ENCODE measurements around the gene ARHGEF2. TPM values are rescaled to one million over a fixed set of nuclear protein-coding genes. Genes with fewer than 3 reads are reported as not detected.

ARHGEF2 gene
- total and polyA plus RNA-seq, 2 of the 13 experiments (the other 11 are each of a cell fraction or from before 2014, with no cell fraction given): 16.1 to 32.1 TPM

- TF ChIP-seq, protein P1, sequence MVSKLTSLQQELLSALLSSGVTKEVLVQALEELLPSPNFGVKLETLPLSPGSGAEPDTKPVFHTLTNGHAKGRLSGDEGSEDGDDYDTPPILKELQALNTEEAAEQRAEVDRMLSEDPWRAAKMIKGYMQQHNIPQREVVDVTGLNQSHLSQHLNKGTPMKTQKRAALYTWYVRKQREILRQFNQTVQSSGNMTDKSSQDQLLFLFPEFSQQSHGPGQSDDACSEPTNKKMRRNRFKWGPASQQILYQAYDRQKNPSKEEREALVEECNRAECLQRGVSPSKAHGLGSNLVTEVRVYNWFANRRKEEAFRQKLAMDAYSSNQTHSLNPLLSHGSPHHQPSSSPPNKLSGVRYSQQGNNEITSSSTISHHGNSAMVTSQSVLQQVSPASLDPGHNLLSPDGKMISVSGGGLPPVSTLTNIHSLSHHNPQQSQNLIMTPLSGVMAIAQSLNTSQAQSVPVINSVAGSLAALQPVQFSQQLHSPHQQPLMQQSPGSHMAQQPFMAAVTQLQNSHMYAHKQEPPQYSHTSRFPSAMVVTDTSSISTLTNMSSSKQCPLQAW (CRISPR knock-in tag; IDR thresholded peaks at IDR 0.05): peak; percentile 69
- TF ChIP-seq, protein P2, sequence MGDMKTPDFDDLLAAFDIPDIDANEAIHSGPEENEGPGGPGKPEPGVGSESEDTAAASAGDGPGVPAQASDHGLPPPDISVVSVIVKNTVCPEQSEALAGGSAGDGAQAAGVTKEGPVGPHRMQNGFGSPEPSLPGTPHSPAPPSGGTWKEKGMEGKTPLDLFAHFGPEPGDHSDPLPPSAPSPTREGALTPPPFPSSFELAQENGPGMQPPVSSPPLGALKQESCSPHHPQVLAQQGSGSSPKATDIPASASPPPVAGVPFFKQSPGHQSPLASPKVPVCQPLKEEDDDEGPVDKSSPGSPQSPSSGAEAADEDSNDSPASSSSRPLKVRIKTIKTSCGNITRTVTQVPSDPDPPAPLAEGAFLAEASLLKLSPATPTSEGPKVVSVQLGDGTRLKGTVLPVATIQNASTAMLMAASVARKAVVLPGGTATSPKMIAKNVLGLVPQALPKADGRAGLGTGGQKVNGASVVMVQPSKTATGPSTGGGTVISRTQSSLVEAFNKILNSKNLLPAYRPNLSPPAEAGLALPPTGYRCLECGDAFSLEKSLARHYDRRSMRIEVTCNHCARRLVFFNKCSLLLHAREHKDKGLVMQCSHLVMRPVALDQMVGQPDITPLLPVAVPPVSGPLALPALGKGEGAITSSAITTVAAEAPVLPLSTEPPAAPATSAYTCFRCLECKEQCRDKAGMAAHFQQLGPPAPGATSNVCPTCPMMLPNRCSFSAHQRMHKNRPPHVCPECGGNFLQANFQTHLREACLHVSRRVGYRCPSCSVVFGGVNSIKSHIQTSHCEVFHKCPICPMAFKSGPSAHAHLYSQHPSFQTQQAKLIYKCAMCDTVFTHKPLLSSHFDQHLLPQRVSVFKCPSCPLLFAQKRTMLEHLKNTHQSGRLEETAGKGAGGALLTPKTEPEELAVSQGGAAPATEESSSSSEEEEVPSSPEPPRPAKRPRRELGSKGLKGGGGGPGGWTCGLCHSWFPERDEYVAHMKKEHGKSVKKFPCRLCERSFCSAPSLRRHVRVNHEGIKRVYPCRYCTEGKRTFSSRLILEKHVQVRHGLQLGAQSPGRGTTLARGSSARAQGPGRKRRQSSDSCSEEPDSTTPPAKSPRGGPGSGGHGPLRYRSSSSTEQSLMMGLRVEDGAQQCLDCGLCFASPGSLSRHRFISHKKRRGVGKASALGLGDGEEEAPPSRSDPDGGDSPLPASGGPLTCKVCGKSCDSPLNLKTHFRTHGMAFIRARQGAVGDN (CRISPR knock-in tag; IDR thresholded peaks at IDR 0.05): peak; percentile 78
- TF ChIP-seq EP300 (IDR thresholded peaks at IDR 0.05; ENCODE audit: low read depth in 2 of 2, low read length in 2 of 2) (0 out of 4 replicates have a peak, but pooled peaks of 1 of the 2 experiments have one; percentile 39), EP300 (CRISPR knock-in tag; IDR thresholded peaks at IDR 0.05; ENCODE audit: borderline replicate concordance) (no peak), KLF16 (CRISPR knock-in tag; IDR thresholded peaks at IDR 0.05) (0 out of 4 replicates have a peak, but pooled peaks of 1 of the 2 experiments have one; percentile 47), ZNF788 (CRISPR knock-in tag; IDR thresholded peaks at IDR 0.05; ENCODE audit: borderline replicate concordance) (peak; percentile 62; the same call in 1 of the 2 replicates), ZNF230 (CRISPR knock-in tag; IDR thresholded peaks at IDR 0.05) (peak; percentile 90; the same call in 1 of the 2 replicates), ZFP91 (CRISPR knock-in tag; IDR thresholded peaks at IDR 0.05; ENCODE audit: borderline replicate concordance) (peak; percentile 64), ZNF33B (CRISPR knock-in tag; IDR thresholded peaks at IDR 0.05) (0 out of 2 replicates have a peak, but pooled peaks have one; percentile 53)
- TF ChIP-seq, protein P3, sequence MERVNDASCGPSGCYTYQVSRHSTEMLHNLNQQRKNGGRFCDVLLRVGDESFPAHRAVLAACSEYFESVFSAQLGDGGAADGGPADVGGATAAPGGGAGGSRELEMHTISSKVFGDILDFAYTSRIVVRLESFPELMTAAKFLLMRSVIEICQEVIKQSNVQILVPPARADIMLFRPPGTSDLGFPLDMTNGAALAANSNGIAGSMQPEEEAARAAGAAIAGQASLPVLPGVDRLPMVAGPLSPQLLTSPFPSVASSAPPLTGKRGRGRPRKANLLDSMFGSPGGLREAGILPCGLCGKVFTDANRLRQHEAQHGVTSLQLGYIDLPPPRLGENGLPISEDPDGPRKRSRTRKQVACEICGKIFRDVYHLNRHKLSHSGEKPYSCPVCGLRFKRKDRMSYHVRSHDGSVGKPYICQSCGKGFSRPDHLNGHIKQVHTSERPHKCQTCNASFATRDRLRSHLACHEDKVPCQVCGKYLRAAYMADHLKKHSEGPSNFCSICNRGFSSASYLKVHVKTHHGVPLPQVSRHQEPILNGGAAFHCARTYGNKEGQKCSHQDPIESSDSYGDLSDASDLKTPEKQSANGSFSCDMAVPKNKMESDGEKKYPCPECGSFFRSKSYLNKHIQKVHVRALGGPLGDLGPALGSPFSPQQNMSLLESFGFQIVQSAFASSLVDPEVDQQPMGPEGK (CRISPR knock-in tag; IDR thresholded peaks at IDR 0.05): no peak
- TF ChIP-seq, protein P4, sequence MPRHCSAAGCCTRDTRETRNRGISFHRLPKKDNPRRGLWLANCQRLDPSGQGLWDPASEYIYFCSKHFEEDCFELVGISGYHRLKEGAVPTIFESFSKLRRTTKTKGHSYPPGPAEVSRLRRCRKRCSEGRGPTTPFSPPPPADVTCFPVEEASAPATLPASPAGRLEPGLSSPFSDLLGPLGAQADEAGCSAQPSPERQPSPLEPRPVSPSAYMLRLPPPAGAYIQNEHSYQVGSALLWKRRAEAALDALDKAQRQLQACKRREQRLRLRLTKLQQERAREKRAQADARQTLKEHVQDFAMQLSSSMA (CRISPR knock-in tag; IDR thresholded peaks at IDR 0.05): no peak
- TF ChIP-seq, protein P5, sequence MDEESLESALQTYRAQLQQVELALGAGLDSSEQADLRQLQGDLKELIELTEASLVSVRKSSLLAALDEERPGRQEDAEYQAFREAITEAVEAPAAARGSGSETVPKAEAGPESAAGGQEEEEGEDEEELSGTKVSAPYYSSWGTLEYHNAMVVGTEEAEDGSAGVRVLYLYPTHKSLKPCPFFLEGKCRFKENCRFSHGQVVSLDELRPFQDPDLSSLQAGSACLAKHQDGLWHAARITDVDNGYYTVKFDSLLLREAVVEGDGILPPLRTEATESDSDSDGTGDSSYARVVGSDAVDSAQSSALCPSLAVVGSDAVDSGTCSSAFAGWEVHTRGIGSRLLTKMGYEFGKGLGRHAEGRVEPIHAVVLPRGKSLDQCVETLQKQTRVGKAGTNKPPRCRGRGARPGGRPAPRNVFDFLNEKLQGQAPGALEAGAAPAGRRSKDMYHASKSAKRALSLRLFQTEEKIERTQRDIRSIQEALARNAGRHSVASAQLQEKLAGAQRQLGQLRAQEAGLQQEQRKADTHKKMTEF (CRISPR knock-in tag; IDR thresholded peaks at IDR 0.05): peak; percentile 45; the same call in 1 of the 2 replicates
Observed at GRCh38 chr1:155989242-155990004, 11.1 kb upstream of the ARHGEF2 start (continued).

Measured in HepG2 (cell line).